ENCODE data around the gene UGT3A1. TPM values are rescaled to one million over a fixed set of nuclear protein-coding genes. Genes with fewer than 3 reads are reported as not detected.

Gene UGT3A1
- total RNA-seq, 1 experiment from 2014 or later: 0.19 TPM

GRCh38 chr5:36017004-36017403 is 25.8 kb upstream of the UGT3A1 start:
- no peak overlapping the region for H3K27ac ChIP-seq (ENCODE audit: low read depth, low read length, poor library complexity, severe bottlenecking)
- TF ChIP-seq, protein P1, sequence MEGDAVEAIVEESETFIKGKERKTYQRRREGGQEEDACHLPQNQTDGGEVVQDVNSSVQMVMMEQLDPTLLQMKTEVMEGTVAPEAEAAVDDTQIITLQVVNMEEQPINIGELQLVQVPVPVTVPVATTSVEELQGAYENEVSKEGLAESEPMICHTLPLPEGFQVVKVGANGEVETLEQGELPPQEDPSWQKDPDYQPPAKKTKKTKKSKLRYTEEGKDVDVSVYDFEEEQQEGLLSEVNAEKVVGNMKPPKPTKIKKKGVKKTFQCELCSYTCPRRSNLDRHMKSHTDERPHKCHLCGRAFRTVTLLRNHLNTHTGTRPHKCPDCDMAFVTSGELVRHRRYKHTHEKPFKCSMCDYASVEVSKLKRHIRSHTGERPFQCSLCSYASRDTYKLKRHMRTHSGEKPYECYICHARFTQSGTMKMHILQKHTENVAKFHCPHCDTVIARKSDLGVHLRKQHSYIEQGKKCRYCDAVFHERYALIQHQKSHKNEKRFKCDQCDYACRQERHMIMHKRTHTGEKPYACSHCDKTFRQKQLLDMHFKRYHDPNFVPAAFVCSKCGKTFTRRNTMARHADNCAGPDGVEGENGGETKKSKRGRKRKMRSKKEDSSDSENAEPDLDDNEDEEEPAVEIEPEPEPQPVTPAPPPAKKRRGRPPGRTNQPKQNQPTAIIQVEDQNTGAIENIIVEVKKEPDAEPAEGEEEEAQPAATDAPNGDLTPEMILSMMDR (conservative IDR thresholded peaks at IDR 0.05; ENCODE audit: low read depth, low read length): no peak
- TF ChIP-seq EZH2 (IDR thresholded peaks at IDR 0.05; ENCODE audit: borderline replicate concordance, low read depth, low read length, poor library complexity, severe bottlenecking): no peak
- no peak overlapping the region for H3K4me3 ChIP-seq (ENCODE audit: low read depth, low read length, poor library complexity, severe bottlenecking)
- no peak for DNase-seq (ENCODE audit: low spot score)
- BruUV-seq (replicated peaks): no TSS peak
- no peaks in the 10 kb centered on the region for H3K27me3 ChIP-seq (replicated peaks; ENCODE audit: insufficient read depth, low read depth, low read length, poor library complexity)
- intact Hi-C loops (cut with micrococcal nuclease; ENCODE audit: unreplicated experiment): no loop called here
- H3K9me3 ChIP-seq (ENCODE audit: low read depth, low read length, poor library complexity, severe bottlenecking): peaks cover 11% of the 10 kb centered on the region
- ChIA-PET CTCF (no interaction called here), POLR2A (ENCODE audit: low non-redundant PET) (no interaction called here)
- H3K4me1 ChIP-seq (ENCODE audit: insufficient read depth, low read length, poor library complexity, severe bottlenecking): no peaks in the 10 kb centered on the region
- no peaks in the 10 kb centered on the region for H3K36me3 ChIP-seq (ENCODE audit: insufficient read depth, low read length, poor library complexity, severe bottlenecking)

GRCh38 chr5:36013182-36013581 is 22.0 kb upstream of the UGT3A1 start:
- Histone ChIP-seq H3K9me3 (ENCODE audit: low read depth, low read length, poor library complexity, severe bottlenecking) (peaks cover 3% of the 10 kb centered on the region), H3K4me3 (ENCODE audit: low read depth, low read length, poor library complexity, severe bottlenecking) (no peak overlapping the region), H3K4me1 (ENCODE audit: insufficient read depth, low read length, poor library complexity, severe bottlenecking) (no peaks in the 10 kb centered on the region), H3K27ac (ENCODE audit: low read depth, low read length, poor library complexity, severe bottlenecking) (no peak overlapping the region), H3K36me3 (ENCODE audit: insufficient read depth, low read length, poor library complexity, severe bottlenecking) (no peaks in the 10 kb centered on the region), H3K27me3 (replicated peaks; ENCODE audit: insufficient read depth, low read depth, low read length, poor library complexity) (no peaks in the 10 kb centered on the region)
- ChIA-PET CTCF (no interaction called here), POLR2A (ENCODE audit: low non-redundant PET) (no interaction called here)
- intact Hi-C loops (cut with micrococcal nuclease; ENCODE audit: unreplicated experiment): no loop called here
- DNase-seq (ENCODE audit: low spot score): no peak
- no TSS peak for BruUV-seq (replicated peaks)
- TF ChIP-seq, protein P1 (conservative IDR thresholded peaks at IDR 0.05; ENCODE audit: low read depth, low read length): no peak
- no peak for TF ChIP-seq EZH2 (IDR thresholded peaks at IDR 0.05; ENCODE audit: borderline replicate concordance, low read depth, low read length, poor library complexity, severe bottlenecking)

- POLR2A ChIA-PET (ENCODE audit: low non-redundant PET): no interaction called here
- CTCF ChIA-PET: no interaction called here
- no TSS peak for BruUV-seq (replicated peaks)
- H3K4me3 ChIP-seq (ENCODE audit: low read depth, low read length, poor library complexity, severe bottlenecking): no peak overlapping the region
- no peaks in the 10 kb centered on the region for H3K4me1 ChIP-seq (ENCODE audit: insufficient read depth, low read length, poor library complexity, severe bottlenecking)
- H3K27me3 ChIP-seq (replicated peaks; ENCODE audit: insufficient read depth, low read depth, low read length, poor library complexity): peaks cover under 1% of the 10 kb centered on the region
- no peaks in the 10 kb centered on the region for H3K36me3 ChIP-seq (ENCODE audit: insufficient read depth, low read length, poor library complexity, severe bottlenecking)
- H3K27ac ChIP-seq (ENCODE audit: low read depth, low read length, poor library complexity, severe bottlenecking): no peak overlapping the region
- DNase-seq (ENCODE audit: low spot score): no peak
- intact Hi-C loops (cut with micrococcal nuclease; ENCODE audit: unreplicated experiment): no loop called here
- TF ChIP-seq, protein P1 (conservative IDR thresholded peaks at IDR 0.05; ENCODE audit: low read depth, low read length): no peak
- no peak for TF ChIP-seq EZH2 (IDR thresholded peaks at IDR 0.05; ENCODE audit: borderline replicate concordance, low read depth, low read length, poor library complexity, severe bottlenecking)
- H3K9me3 ChIP-seq (ENCODE audit: low read depth, low read length, poor library complexity, severe bottlenecking): peaks cover 3% of the 10 kb centered on the region
These were observed 18.5 kb upstream of the UGT3A1 start for GRCh38 chr5:36009698-36010097.

All from A673 (cell line).